GM15510 (cell line): ENCODE measurements around the gene ITK.
A peak's percentile ranks its signal among the peaks of the same experiment; 100 is the strongest.

Source experiments
- POLR2A ChIP-seq: IDR thresholded peaks from 3 replicates; pipeline ENCODE4 v1.6.1; 2011; ENCODE audit warnings: borderline replicate concordance; ENCODE audit not compliant: insufficient read length; ENCODE audit errors: extremely low read depth

ITK gene

GRCh38 chr5:157248821-157249470 lies 68.3 kb downstream of the ITK start:
- no peak for TF ChIP-seq POLR2A

- no peak for TF ChIP-seq POLR2A
These were observed 72.2 kb downstream of the ITK start for GRCh38 chr5:157252711-157253465.

GRCh38 chr5:157253547-157253946 lies 72.9 kb downstream of the ITK start:
- TF ChIP-seq POLR2A: no peak

- no peak for TF ChIP-seq POLR2A
These were observed 77.8 kb downstream of the ITK start for GRCh38 chr5:157258450-157258849.

- no peak for TF ChIP-seq POLR2A
These were observed 79.1 kb downstream of the ITK start for GRCh38 chr5:157259699-157260098.

- no peak for TF ChIP-seq POLR2A
These were observed 83.0 kb downstream of the ITK start for GRCh38 chr5:157263496-157264090.

- peak; percentile 57 for TF ChIP-seq POLR2A
These were observed 85.2 kb downstream of the ITK start, which contains the start of gene CYFIP2 for GRCh38 chr5:157265714-157266285. Gene CYFIP2 (plus strand): TSS chr5:157266123. CDS start chr5:157285362, 19,239 bp downstream.

- TF ChIP-seq POLR2A: no peak
These were observed 85.8 kb downstream of the ITK start for GRCh38 chr5:157266286-157267007.

- no peak for TF ChIP-seq POLR2A
These were observed 86.4 kb downstream of the ITK start for GRCh38 chr5:157267025-157267424.

- TF ChIP-seq POLR2A: no peak
These were observed 87.3 kb downstream of the ITK start for GRCh38 chr5:157267761-157268480.

- peak; percentile 15 for TF ChIP-seq POLR2A
These were observed 88.6 kb downstream of the ITK start for GRCh38 chr5:157269165-157269671.

- no peak for TF ChIP-seq POLR2A
These were observed 89.2 kb downstream of the ITK start for GRCh38 chr5:157269761-157270272.

- TF ChIP-seq POLR2A: no peak
These were observed 90.1 kb downstream of the ITK start for GRCh38 chr5:157270771-157271170.
